DND-41 (cell line): ENCODE measurements around the gene EPHB4.

ENCODE experiments used
- CTCF ChIP-seq: IDR thresholded peaks from 2 replicates; pipeline ENCODE4 v1.5.1; 2012; ENCODE audit warnings: borderline replicate concordance, low read length, moderate library complexity, mild to moderate bottlenecking; ENCODE audit not compliant: poor library complexity, severe bottlenecking; ENCODE audit errors: extremely low read depth
- EZH2 ChIP-seq: IDR thresholded peaks from 3 replicates; pipeline ENCODE4 v1.6.1; 2012; ENCODE audit warnings: borderline replicate concordance, low read depth, mild to moderate bottlenecking, moderate library complexity, low read length, inconsistent platforms; ENCODE audit not compliant: severe bottlenecking

DNA sequence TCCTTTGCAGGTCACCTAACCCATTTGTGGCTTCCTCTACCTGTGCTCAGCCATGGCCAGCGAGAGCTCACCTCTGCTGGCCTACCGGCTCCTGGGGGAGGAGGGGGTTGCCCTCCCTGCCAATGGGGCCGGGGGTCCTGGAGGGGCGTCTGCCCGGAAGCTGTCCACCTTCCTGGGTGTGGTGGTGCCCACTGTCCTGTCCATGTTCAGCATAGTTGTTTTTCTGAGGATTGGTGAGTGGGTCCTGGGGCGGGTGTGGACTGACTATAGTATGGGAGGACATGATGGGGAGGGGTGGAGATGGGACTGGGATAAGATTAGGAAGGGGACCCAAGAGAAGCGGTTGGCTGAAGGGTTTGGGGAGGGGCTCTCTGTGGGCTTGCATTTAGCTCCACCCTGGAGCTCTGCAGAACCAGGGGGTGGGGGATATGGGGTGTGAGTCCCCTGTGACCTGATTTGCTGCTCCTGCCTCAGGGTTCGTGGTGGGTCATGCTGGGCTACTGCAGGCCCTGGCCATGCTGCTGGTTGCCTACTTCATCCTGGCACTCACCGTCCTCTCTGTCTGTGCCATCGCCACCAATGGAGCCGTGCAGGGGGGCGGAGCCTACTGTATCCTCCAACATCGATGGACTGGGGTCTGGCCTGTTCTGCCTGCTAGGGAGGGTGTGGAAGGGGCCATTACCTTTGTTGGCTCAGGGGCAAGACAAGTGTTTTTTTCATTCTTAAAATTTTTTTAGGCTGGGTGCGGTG lies 27.0 kb upstream of the EPHB4 start:
- TF ChIP-seq EZH2: no peak
- TF ChIP-seq CTCF: no peak
